GDM1 (cell line): Measurements from ENCODE around the gene GALNT17.

Experiments used
- DNase-seq: peaks from one replicate; lab custom pipeline; 2025; lab: John Stamatoyannopoulos, UW

Gene GALNT17

GRCh38 chr7:71740174-71740560, 608.2 kb downstream of the GALNT17 start:
- no peak for DNase-seq

- DNase-seq: no peak
Measured at GRCh38 chr7:71746006-71746405, 614.1 kb downstream of the GALNT17 start.

GRCh38 chr7:71750290-71750689, 618.3 kb downstream of the GALNT17 start:
- no peak for DNase-seq

- peak; percentile 22 for DNase-seq
Measured at GRCh38 chr7:71752171-71752935, 620.4 kb downstream of the GALNT17 start.

GRCh38 chr7:71753236-71753635, 621.3 kb downstream of the GALNT17 start:
- no peak for DNase-seq

- DNase-seq: no peak
Measured at GRCh38 chr7:71753956-71754664, 622.2 kb downstream of the GALNT17 start.

DNA sequence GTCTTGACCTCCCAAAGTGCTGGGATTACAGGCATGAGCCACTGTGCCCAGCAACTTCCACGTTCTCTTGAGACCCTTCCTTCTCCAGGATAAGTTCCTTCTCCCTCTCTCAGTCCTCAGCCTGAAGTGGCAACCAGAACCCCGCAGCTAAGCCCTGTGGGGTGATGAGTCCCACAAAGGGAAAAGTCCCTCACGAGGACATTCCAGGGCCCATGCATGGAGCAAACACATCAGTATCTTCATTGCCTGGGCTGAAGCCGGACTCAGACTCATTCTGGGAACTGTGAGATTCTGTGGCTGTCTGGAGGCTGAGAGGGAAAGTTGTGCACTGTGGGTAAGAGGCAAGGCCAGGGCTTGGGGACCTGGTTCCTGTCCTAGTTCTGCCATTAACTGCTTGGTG, 622.9 kb downstream of the GALNT17 start:
- no peak for DNase-seq

DNA sequence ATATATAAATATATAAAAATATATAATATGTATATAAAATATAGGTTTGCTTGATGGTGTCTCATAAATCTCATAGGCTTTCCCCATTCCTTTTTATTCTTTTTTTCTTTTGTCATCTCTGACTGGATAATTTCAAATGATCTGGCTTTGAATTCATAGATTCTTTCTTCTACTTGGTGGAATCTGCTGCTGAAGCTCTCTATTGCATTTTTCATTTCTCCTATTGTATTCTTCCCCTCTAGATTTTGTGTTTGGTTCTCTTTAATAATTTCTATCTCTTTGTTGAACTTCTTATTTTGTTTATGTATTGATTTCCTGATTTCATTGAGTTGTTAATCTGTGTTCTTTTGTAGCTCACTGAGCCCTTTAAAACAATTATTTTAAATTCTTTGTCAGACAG, 629.4 kb downstream of the GALNT17 start:
- no peak for DNase-seq
